Measurements from ENCODE around the gene TNRC6C. TPM values are rescaled to one million over a fixed set of nuclear protein-coding genes. Genes with fewer than 3 reads are reported as not detected.
A peak's percentile ranks its signal among the peaks of the same experiment; 100 is the strongest.

The TNRC6C gene
- total RNA-seq, 2 donors from 2014 or later: 64.4 to 64.5 TPM

GRCh38 chr17:78039581-78039980, 81.1 kb downstream of the TNRC6C start:
- peaks cover 28% of the 10 kb centered on the region for H3K4me1 Mint-ChIP-seq
- peak overlapping the region; percentile 62 for H3K27ac Mint-ChIP-seq
- no peaks in the 10 kb centered on the region for H3K27me3 Mint-ChIP-seq
- H3K4me3 Mint-ChIP-seq: no peak overlapping the region
- DNase-seq (no peak), ATAC-seq (no peak)
- H3K36me3 Mint-ChIP-seq (ENCODE audit: low read depth): peaks cover 16% of the 10 kb centered on the region
- no peaks in the 10 kb centered on the region for H3K9me3 ChIP-seq (ENCODE audit: control insufficient read depth, low read length, poor library complexity, severe bottlenecking)

GRCh38 chr17:78040440-78041385, 82.2 kb downstream of the TNRC6C start:
- H3K27ac Mint-ChIP-seq: peak overlapping the region; percentile 53
- H3K4me3 Mint-ChIP-seq: peak overlapping the region; percentile 82
- peaks cover 13% of the 10 kb centered on the region for H3K36me3 Mint-ChIP-seq (ENCODE audit: low read depth)

GRCh38 chr17:78041386-78042179, 83.1 kb downstream of the TNRC6C start:
- no peak for DNase-seq
- no peak for ATAC-seq
- Mint-ChIP-seq H3K27me3 (no peaks in the 10 kb centered on the region), H3K27ac (peak overlapping the region; percentile 53), H3K36me3 (ENCODE audit: low read depth) (peaks cover 13% of the 10 kb centered on the region), H3K4me3 (peak overlapping the region; percentile 82), H3K4me1 (peaks cover 33% of the 10 kb centered on the region)
- H3K9me3 ChIP-seq (ENCODE audit: control insufficient read depth, low read length, poor library complexity, severe bottlenecking): no peaks in the 10 kb centered on the region

More at GRCh38 chr17:78040440-78041385, 82.2 kb downstream of the TNRC6C start:
- Mint-ChIP-seq H3K4me1 (peaks cover 33% of the 10 kb centered on the region), H3K27me3 (no peaks in the 10 kb centered on the region)
- DNase-seq (peak in 2 of 3 donors; percentile 14 to 19), ATAC-seq (peak; percentile 91)
- no peaks in the 10 kb centered on the region for H3K9me3 ChIP-seq (ENCODE audit: control insufficient read depth, low read length, poor library complexity, severe bottlenecking)

- Mint-ChIP-seq H3K36me3 (ENCODE audit: low read depth) (peaks cover 9% of the 10 kb centered on the region), H3K27me3 (no peaks in the 10 kb centered on the region), H3K4me1 (peaks cover 32% of the 10 kb centered on the region), H3K4me3 (no peak overlapping the region), H3K27ac (peak overlapping the region; percentile 43)
- DNase-seq: no peak
- no peak for ATAC-seq
- H3K9me3 ChIP-seq (ENCODE audit: control insufficient read depth, low read length, poor library complexity, severe bottlenecking): no peaks in the 10 kb centered on the region
Observed at GRCh38 chr17:78042542-78042941, 84.0 kb downstream of the TNRC6C start.

GRCh38 chr17:78043031-78043430, 84.5 kb downstream of the TNRC6C start:
- Mint-ChIP-seq H3K36me3 (ENCODE audit: low read depth) (peaks cover 6% of the 10 kb centered on the region), H3K27me3 (no peaks in the 10 kb centered on the region), H3K27ac (peak overlapping the region; percentile 43), H3K4me3 (no peak overlapping the region), H3K4me1 (peaks cover 30% of the 10 kb centered on the region)
- DNase-seq: no peak
- ATAC-seq: no peak
- H3K9me3 ChIP-seq (ENCODE audit: control insufficient read depth, low read length, poor library complexity, severe bottlenecking): no peaks in the 10 kb centered on the region

- Mint-ChIP-seq H3K36me3 (ENCODE audit: low read depth) (peaks cover 9% of the 10 kb centered on the region), H3K27ac (no peak overlapping the region), H3K4me3 (no peak overlapping the region), H3K27me3 (no peaks in the 10 kb centered on the region), H3K4me1 (peaks cover 32% of the 10 kb centered on the region)
- H3K9me3 ChIP-seq (ENCODE audit: control insufficient read depth, low read length, poor library complexity, severe bottlenecking): no peaks in the 10 kb centered on the region
- ATAC-seq: no peak
- DNase-seq: no peak
Observed at GRCh38 chr17:78044280-78044835, 85.9 kb downstream of the TNRC6C start.

- H3K9me3 ChIP-seq (ENCODE audit: control insufficient read depth, low read length, poor library complexity, severe bottlenecking): no peaks in the 10 kb centered on the region
- H3K36me3 Mint-ChIP-seq (ENCODE audit: low read depth): peaks cover 16% of the 10 kb centered on the region
- no peak for DNase-seq
- no peak overlapping the region for H3K27ac Mint-ChIP-seq
- H3K4me1 Mint-ChIP-seq: peaks cover 33% of the 10 kb centered on the region
- ATAC-seq: no peak
- H3K4me3 Mint-ChIP-seq: no peak overlapping the region
- H3K27me3 Mint-ChIP-seq: no peaks in the 10 kb centered on the region
Observed at GRCh38 chr17:78045316-78045715, 86.8 kb downstream of the TNRC6C start.

- Mint-ChIP-seq H3K27me3 (no peaks in the 10 kb centered on the region), H3K27ac (no peak overlapping the region), H3K36me3 (ENCODE audit: low read depth) (peaks cover 16% of the 10 kb centered on the region), H3K4me1 (peaks cover 35% of the 10 kb centered on the region), H3K4me3 (no peak overlapping the region)
- ATAC-seq: no peak
- no peak for DNase-seq
- no peaks in the 10 kb centered on the region for H3K9me3 ChIP-seq (ENCODE audit: control insufficient read depth, low read length, poor library complexity, severe bottlenecking)
Observed at GRCh38 chr17:78046923-78047322, 88.4 kb downstream of the TNRC6C start.

- peaks cover 10% of the 10 kb centered on the region for H3K36me3 Mint-ChIP-seq (ENCODE audit: low read depth)
Observed at GRCh38 chr17:78048346-78049292, 90.1 kb downstream of the TNRC6C start.

GRCh38 chr17:78049609-78050008, 91.1 kb downstream of the TNRC6C start:
- Mint-ChIP-seq H3K4me1 (peaks cover 23% of the 10 kb centered on the region), H3K27me3 (no peaks in the 10 kb centered on the region), H3K27ac (no peak overlapping the region), H3K36me3 (ENCODE audit: low read depth) (peaks cover 10% of the 10 kb centered on the region), H3K4me3 (no peak overlapping the region)
- ATAC-seq: no peak
- DNase-seq: no peak
- no peaks in the 10 kb centered on the region for H3K9me3 ChIP-seq (ENCODE audit: control insufficient read depth, low read length, poor library complexity, severe bottlenecking)

More at GRCh38 chr17:78048346-78049292, 90.1 kb downstream of the TNRC6C start:
- Mint-ChIP-seq H3K4me1 (peaks cover 27% of the 10 kb centered on the region), H3K4me3 (no peak overlapping the region), H3K27ac (no peak overlapping the region), H3K27me3 (no peaks in the 10 kb centered on the region)
- ATAC-seq (no peak), DNase-seq (no peak)
- H3K9me3 ChIP-seq (ENCODE audit: control insufficient read depth, low read length, poor library complexity, severe bottlenecking): no peaks in the 10 kb centered on the region

- Mint-ChIP-seq H3K27ac (no peak overlapping the region), H3K36me3 (ENCODE audit: low read depth) (peaks cover 10% of the 10 kb centered on the region), H3K4me3 (no peak overlapping the region), H3K27me3 (no peaks in the 10 kb centered on the region), H3K4me1 (peaks cover 19% of the 10 kb centered on the region)
- ATAC-seq: no peak
- no peak for DNase-seq
- no peaks in the 10 kb centered on the region for H3K9me3 ChIP-seq (ENCODE audit: control insufficient read depth, low read length, poor library complexity, severe bottlenecking)
Observed at GRCh38 chr17:78051186-78051972, 92.9 kb downstream of the TNRC6C start.

Measured in T-helper 17 cell (primary cell).